T-helper 17 cell (primary cell): ENCODE results near the gene NANOS1. TPM values are rescaled to one million over a fixed set of nuclear protein-coding genes. Genes with fewer than 3 reads are reported as not detected.
"Not testable (repeated sequence)": the region's sequence is repeated elsewhere in the genome, so short reads cannot be mapped to it uniquely, and the experiment has no call there.

ENCODE experiments used
- ATAC-seq: fragments of 150-1000 bp; cut with Tn5 transposase; 2 replicates; pipeline ENCODE4 v1.10.0; 2021; ENCODE audit warnings: mild to moderate bottlenecking, moderate library complexity
- DNase-seq, 3 donors: peaks; one replicate each; pipeline versions ENCODE4 v3.0.0 to v3.0.0-alpha.2; 2020 to 2021
- H3K9me3 ChIP-seq: one replicate; pipeline ENCODE4 v1.7.0; 2013; ENCODE audit warnings: low read length, mild to moderate bottlenecking; ENCODE audit not compliant: control insufficient read depth, poor library complexity, severe bottlenecking
- H3K27ac Mint-ChIP-seq: one replicate; pipeline ENCODE4 v1.8.0; 2022; ENCODE audit warnings: mild to moderate bottlenecking, moderate library complexity, mixed read lengths
- H3K27me3 Mint-ChIP-seq: one replicate; pipeline ENCODE4 v1.8.0; 2022; ENCODE audit warnings: mixed read lengths
- H3K36me3 Mint-ChIP-seq: one replicate; pipeline ENCODE4 v1.8.0; 2022; ENCODE audit warnings: low read depth, mixed read lengths
- H3K4me1 Mint-ChIP-seq: one replicate; pipeline ENCODE4 v1.8.0; 2022; ENCODE audit warnings: mild to moderate bottlenecking, mixed read lengths
- H3K4me3 Mint-ChIP-seq: one replicate; pipeline ENCODE4 v1.8.0; 2022; ENCODE audit warnings: mild to moderate bottlenecking, moderate library complexity, mixed read lengths
- total RNA-seq, 4 donors: library from RNA in 2 of 4; stranded (reverse) in 2 of 4; gene quantifications; one replicate each; pipeline ENCODE4 v1.2.3 and lab custom pipeline; 2022 to 2026

NANOS1 gene
- total RNA-seq, 2 donors from 2014 or later = 0.15 to 0.34 TPM

DNA sequence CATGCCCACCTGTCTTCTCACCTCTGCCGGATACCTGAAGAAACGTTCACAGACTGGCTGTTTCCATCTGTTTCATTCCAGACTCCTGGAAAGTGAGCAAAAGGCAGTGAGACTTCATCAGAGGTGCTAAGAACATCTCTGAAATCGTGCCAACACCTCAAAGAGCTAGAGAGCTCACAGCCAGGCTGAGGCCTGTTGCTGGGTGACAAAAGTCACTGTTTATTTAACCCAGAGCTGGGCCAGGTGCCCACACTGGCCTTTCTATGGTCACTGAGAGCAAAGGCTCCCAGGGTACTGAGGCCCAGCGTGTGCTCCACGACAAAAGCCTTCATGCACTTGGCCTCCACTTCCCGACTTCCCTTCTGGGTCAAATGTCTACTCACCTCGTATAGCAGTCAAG, 3.7 kb upstream of the NANOS1 start:
- no peaks in the 10 kb centered on the region for H3K9me3 ChIP-seq
- no peaks in the 10 kb centered on the region for H3K27me3 Mint-ChIP-seq
- ATAC-seq (no peak), DNase-seq (no peak)
- peak overlapping the region; percentile 86 for H3K27ac Mint-ChIP-seq
- H3K4me3 Mint-ChIP-seq = no peak overlapping the region
- no peaks in the 10 kb centered on the region for H3K36me3 Mint-ChIP-seq
- H3K4me1 Mint-ChIP-seq = peaks cover 12% of the 10 kb centered on the region

DNA sequence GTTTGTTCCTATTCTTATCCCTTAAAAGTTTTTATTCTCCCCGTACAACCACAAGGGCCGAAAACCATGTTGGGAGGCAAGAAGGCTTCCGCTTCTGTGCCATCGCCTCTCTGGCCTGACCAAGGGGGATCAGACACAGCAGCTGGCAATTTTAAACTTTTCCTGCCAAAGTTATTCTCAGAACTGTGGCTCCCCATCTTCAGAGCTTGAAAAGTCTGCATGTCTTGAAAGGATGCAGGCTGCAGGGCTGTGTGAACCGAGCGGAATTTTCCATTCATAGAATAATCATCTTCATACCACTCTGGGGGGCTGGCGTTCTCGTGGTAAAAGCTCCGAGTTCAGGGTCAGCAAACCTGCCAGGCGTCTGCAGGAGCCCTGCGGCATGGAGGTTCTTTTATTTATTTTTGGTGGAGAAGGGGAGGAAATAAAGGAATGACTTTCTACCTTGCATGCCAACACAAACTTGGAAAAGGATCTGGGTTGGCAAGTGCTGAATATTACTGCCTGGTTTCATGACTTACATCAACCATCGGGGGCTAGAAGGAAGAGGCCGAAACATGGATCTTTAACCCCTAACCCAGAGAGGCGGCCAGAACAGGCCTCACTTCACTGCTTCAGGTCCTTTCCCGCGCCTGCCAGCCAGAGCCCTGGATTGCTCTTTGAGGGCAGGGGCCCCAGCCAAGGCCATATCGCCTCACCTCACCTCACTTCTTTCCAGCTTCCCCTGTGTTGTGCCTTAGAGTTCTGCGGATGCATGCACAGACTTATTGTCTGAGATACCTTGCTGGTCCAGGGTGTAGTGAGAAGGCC, 3.0 kb upstream of the NANOS1 start:
- H3K27me3 Mint-ChIP-seq = no peaks in the 10 kb centered on the region

DNA sequence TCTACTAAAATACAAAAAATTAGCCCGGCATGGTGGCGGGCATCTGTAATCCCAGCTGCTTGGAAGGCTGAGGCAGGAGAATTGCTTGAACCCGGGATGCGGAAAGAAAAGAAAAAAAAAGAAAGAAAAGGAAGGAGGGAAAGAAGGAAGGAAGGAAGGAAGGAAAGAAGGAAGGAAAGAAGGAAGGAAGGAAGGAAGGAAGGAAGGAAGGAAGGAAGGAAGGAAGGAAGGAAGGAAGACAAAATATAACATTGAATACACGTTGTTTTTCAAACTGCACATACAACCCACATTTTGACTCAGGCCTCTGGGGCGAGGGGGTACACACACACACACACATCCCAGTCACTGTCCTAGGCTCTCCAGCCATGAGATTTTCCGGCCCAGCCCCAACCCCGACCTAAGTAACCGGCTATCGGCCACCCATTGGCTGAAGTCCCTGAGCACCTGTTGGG, 1.0 kb upstream of the NANOS1 start:
- ATAC-seq, H3K27ac Mint-ChIP-seq, H3K9me3 ChIP-seq, H3K36me3 Mint-ChIP-seq, DNase-seq, H3K27me3 Mint-ChIP-seq: not testable (repeated sequence)
- peaks cover 21% of the 10 kb centered on the region for H3K4me1 Mint-ChIP-seq
- H3K4me3 Mint-ChIP-seq = peak overlapping the region; percentile 88

More for the DNA sequence above, 3.0 kb upstream of the NANOS1 start:
- H3K9me3 ChIP-seq = no peaks in the 10 kb centered on the region
- DNase-seq (no peak), ATAC-seq (no peak)
- no peaks in the 10 kb centered on the region for H3K36me3 Mint-ChIP-seq
- peak overlapping the region; percentile 86 for H3K27ac Mint-ChIP-seq
- H3K4me3 Mint-ChIP-seq = no peak overlapping the region
- peaks cover 13% of the 10 kb centered on the region for H3K4me1 Mint-ChIP-seq

DNA sequence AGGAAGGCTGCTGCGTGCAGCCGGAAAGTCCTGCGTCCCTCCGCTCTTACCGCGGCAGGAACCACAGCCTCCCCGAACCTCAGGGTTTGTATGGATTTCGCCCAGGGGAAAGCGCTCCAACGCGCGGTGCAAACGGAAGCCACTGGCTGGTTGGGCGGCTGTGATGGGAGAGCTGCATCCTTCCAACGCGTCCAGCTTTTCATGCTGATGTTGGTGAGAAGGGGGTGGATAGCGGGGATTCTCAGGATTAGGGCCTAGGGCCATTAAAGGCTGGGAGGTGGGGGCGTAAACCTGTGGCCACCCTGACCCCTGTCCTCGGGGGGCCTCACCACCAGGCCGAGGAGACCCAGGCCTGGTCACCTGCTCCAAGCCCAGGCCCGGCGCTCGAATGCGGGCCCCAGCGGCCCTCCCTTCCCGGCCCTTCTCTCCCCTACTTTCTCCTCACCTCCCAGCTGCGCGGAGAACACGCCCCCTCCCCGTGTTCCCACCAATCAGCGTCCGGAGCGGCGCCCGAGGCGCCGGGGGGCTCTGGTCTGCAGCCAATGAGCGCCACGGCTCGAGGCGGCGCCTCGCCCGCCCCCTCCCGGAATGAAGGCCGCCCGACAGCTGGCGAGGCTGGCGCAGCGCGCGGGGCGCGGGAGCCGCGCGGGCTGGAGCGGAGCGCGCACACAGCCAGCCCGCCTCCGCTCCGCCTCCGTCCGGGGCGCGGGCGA, 458 bp upstream of the NANOS1 start:
- peak overlapping the region; percentile 88 for H3K4me3 Mint-ChIP-seq
- peaks cover 2% of the 10 kb centered on the region for H3K36me3 Mint-ChIP-seq
- peaks cover 21% of the 10 kb centered on the region for H3K4me1 Mint-ChIP-seq
- H3K9me3 ChIP-seq = no peaks in the 10 kb centered on the region
- peak; percentile 59 to 75 (median 68) for DNase-seq
- H3K27ac Mint-ChIP-seq = no peak overlapping the region
- H3K27me3 Mint-ChIP-seq = no peaks in the 10 kb centered on the region
- ATAC-seq = peak; percentile 74

DNA sequence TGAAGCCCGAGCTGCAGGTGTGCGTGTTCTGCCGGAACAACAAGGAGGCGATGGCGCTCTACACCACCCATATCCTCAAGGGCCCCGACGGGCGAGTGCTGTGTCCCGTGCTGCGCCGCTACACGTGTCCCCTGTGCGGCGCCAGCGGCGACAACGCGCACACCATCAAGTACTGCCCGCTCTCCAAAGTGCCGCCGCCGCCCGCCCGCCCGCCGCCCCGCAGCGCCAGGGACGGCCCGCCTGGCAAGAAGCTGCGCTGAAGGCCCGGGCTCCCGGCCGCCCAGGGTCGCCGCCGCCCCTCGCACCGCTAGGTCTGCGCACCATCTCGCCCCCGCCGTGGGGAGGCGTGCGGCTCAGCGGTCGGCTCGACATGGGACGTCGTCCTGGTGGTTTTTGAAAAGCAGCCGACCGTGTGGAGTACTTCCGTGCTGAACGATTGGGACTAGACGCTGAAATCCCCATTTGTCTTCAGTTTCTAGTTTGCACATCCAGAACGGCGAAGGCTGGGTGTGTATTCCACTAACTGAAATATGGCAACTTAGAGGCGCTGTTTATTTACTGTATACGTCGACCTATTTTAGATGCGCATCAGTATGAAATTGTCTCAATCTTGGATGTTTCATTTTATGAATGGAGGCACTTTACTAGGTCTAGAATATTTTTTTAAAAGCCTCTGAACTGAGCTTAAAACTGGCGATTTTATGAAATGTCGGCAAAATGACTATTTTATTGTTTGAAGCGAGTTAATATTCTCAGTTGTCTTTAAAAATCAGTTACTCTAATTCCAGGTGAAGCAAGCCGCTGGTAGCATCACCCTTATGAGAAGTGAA, 1.1 kb downstream of the NANOS1 start:
- Mint-ChIP-seq H3K36me3 (peaks cover 6% of the 10 kb centered on the region), H3K27me3 (no peaks in the 10 kb centered on the region), H3K4me3 (peak overlapping the region; percentile 82), H3K27ac (peak overlapping the region; percentile 39), H3K4me1 (peaks cover 24% of the 10 kb centered on the region)
- DNase-seq (peak; percentile 23 to 31 (median 23)), ATAC-seq (peak; percentile 69)
- H3K9me3 ChIP-seq = no peaks in the 10 kb centered on the region

DNA sequence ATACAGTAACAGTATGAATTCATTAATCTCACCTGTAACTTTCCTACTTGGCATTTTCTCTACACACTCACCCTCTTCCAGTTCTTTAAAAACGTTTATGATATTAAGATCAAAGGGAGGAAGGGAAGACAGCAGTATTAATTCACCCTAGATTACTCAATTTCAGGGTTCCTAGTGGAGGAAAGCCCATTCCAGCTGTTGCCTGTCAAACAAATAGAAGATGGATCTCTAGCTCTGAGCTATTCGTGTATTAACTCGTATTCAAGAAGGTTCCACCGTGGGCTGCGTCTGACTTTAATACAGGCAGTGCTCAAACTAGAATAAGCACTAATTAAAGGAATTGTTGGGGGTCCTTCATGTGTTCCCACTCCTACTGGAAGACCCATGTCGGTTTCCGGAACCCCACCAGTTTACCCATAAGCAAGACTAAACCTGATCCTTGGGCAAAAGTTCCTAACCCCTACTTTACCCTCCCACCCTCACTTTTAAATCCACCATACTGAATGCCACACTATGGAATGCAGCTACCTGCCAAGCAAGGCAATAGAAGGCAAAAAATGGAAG, 2.1 kb downstream of the NANOS1 start:
- peaks cover 21% of the 10 kb centered on the region for H3K4me1 Mint-ChIP-seq
- H3K27me3 Mint-ChIP-seq = no peaks in the 10 kb centered on the region
- peaks cover 6% of the 10 kb centered on the region for H3K36me3 Mint-ChIP-seq
- H3K9me3 ChIP-seq = no peaks in the 10 kb centered on the region
- ATAC-seq (no peak), DNase-seq (no peak)
- peak overlapping the region; percentile 82 for H3K4me3 Mint-ChIP-seq
- H3K27ac Mint-ChIP-seq = peak overlapping the region; percentile 39

DNA sequence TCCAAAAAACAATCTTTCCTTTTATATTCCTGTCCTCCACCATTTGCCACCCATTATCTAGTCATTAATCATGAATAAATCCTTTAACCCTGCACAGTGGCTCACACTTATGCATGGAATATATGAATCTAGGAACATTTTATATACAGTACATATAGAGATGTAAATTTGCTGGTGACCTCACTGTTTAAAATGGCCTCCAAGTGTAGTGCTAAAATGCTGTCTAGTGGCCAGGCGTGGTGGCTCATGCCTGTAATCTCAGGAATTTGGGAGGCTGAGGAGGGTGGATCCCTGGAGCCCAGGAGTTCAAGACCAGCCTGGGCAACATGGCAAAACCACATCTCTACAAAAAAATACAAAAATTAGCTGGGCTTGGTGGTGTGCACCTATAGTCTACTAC, 9.6 kb downstream of the NANOS1 start:
- DNase-seq = no peak
- no peak overlapping the region for H3K4me3 Mint-ChIP-seq
- H3K36me3 Mint-ChIP-seq = peaks cover 25% of the 10 kb centered on the region
- H3K9me3 ChIP-seq = no peaks in the 10 kb centered on the region
- H3K4me1 Mint-ChIP-seq = peaks cover 19% of the 10 kb centered on the region
- H3K27ac Mint-ChIP-seq = peak overlapping the region; percentile 32
- no peak for ATAC-seq
- no peaks in the 10 kb centered on the region for H3K27me3 Mint-ChIP-seq

DNA sequence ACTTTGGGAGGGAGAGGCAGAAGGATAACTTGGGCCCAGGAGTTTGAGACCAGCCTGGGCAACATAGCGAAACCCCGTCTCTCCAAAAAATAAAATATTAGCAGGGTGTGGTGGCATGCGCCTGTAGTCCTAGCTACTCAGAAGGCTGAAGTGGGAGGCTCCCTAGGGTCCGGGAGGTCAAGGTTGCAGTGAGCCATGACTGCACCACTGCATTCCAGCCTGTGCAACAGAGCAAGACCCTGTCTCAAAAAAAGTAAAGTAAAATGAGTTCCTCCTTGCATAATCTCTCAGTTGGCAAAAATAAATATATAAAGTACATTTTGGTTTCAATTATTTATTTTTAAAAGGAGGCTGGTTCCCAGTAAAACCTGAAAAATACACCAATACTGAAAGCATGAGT, 11.8 kb downstream of the NANOS1 start:
- DNase-seq = no peak
- H3K9me3 ChIP-seq = no peaks in the 10 kb centered on the region
- no peak overlapping the region for H3K27ac Mint-ChIP-seq
- peaks cover 26% of the 10 kb centered on the region for H3K36me3 Mint-ChIP-seq
- no peaks in the 10 kb centered on the region for H3K27me3 Mint-ChIP-seq
- peak overlapping the region; percentile 21 for H3K4me3 Mint-ChIP-seq
- ATAC-seq = no peak
- H3K4me1 Mint-ChIP-seq = peaks cover 19% of the 10 kb centered on the region

DNA sequence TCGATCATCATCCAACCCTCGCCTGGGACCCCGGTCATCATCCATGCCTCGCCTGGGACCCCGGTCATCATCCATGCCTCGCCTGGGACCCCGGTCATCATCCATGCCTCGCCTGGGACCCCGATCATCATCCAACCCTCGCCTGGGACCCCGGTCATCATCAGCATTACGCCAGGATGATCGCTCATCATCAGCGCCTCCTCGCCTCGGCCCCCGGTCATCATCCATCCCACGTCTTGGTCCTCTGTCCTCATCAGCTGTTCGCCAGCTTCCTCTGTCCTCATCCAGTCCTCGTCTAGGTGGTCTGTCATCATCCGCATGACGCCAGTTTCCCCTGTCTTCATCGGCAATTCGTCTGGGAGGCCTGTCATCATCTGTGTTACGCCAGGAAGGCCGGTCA, 12.7 kb downstream of the NANOS1 start:
- H3K36me3 Mint-ChIP-seq = peaks cover 24% of the 10 kb centered on the region
- H3K27ac Mint-ChIP-seq = no peak overlapping the region
- H3K27me3 Mint-ChIP-seq = no peaks in the 10 kb centered on the region
- DNase-seq (no peak), ATAC-seq (no peak)
- H3K9me3 ChIP-seq = no peaks in the 10 kb centered on the region
- H3K4me1 Mint-ChIP-seq = peaks cover 21% of the 10 kb centered on the region
- H3K4me3 Mint-ChIP-seq = peak overlapping the region; percentile 57

DNA sequence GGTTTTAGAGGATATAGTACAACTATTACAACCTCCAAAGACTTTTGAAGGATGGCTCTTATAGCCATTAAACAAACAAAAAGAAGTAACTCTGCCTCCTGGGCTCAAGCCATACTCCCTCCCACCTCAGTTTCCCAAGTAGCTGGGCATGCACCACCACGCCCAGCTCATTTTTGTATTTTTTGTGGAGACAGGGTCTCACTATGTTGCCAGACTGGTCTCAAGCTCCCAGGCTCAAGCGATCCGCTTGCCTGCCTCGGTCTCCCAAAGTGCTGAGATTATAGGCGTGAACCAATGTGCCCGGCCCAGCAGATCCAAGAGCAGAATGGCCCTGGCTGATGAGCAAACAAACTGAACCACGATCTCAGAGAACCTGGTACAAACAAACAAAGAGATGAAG, 16.0 kb downstream of the NANOS1 start:
- DNase-seq = no peak
- Mint-ChIP-seq H3K36me3 (peaks cover 31% of the 10 kb centered on the region), H3K4me1 (peaks cover 31% of the 10 kb centered on the region), H3K27ac (peak overlapping the region; percentile 79), H3K27me3 (no peaks in the 10 kb centered on the region), H3K4me3 (peak overlapping the region; percentile 31)
- H3K9me3 ChIP-seq = no peaks in the 10 kb centered on the region
- ATAC-seq = no peak

DNA sequence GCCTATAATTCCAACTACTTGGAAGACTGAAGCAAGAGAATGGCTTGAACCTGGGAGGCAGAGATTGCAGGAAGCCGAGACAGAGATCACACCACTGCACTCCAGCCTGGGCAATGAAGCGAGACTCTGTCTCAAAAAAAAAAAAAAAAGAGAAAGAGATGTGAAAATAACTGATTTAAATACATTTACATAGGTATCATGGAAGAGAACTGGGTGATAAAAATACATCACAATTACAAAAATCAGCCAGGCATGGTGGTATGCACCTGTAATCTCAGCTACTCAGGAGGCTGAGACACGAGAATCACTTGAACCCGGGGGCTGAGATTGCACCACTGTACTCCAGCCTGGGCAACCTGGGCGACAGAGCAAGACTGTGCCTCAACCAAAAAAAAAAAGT, 19.8 kb downstream of the NANOS1 start:
- H3K4me1 Mint-ChIP-seq = peaks cover 30% of the 10 kb centered on the region

DNA sequence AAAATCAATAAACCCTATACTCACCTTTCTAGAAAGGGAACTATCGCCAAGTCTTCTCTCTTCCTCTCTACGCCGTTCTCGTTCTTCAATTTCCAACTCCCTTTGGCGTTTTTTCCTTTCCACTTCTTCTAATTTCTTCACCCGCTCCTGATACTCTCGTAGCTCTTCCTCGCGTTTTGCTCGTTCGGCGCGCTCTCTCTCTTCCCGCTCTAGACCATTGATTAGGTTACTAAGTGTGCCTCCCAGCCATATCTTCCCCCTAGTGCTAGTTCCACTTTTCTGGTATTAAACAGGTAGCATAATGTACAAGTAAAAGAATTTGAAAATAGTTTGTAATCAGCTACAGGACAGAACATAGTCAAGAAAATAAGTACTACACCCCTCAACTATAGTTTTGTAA, 20.3 kb downstream of the NANOS1 start:
- DNase-seq = no peak
- H3K36me3 Mint-ChIP-seq = peaks cover 22% of the 10 kb centered on the region
- no peaks in the 10 kb centered on the region for H3K27me3 Mint-ChIP-seq
- no peaks in the 10 kb centered on the region for H3K9me3 ChIP-seq
- no peak for ATAC-seq
- no peak overlapping the region for H3K4me3 Mint-ChIP-seq
- peak overlapping the region; percentile 78 for H3K27ac Mint-ChIP-seq
- peaks cover 30% of the 10 kb centered on the region for H3K4me1 Mint-ChIP-seq

More for the DNA sequence above, 19.8 kb downstream of the NANOS1 start:
- ATAC-seq = no peak
- no peaks in the 10 kb centered on the region for H3K9me3 ChIP-seq
- DNase-seq = no peak
- Mint-ChIP-seq H3K4me3 (no peak overlapping the region), H3K36me3 (peaks cover 22% of the 10 kb centered on the region), H3K27ac (peak overlapping the region; percentile 78), H3K27me3 (no peaks in the 10 kb centered on the region)

DNA sequence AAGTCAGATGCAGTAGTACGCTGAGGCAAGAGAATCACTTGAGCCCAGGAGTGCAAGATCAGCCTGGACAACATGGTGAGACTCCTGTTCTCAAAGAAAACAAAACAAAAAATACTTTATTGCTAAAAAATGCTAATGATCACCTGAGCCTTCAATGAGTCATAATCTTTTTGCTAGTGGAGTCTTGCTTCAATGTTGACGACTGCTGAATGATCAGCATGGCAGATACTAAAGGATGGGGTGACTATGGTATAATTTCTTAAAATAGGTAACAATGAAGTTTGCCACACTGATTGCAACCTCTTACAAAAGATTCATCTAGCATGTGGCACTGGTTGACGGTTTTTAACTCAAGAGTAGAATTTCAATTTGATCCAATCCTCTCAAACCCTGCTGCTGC, 22.3 kb downstream of the NANOS1 start:
- DNase-seq (no peak), ATAC-seq (no peak)
- Mint-ChIP-seq H3K27me3 (no peaks in the 10 kb centered on the region), H3K4me1 (peaks cover 28% of the 10 kb centered on the region), H3K4me3 (no peak overlapping the region), H3K27ac (no peak overlapping the region), H3K36me3 (peaks cover 18% of the 10 kb centered on the region)
- no peaks in the 10 kb centered on the region for H3K9me3 ChIP-seq
